ENCODE results near the gene GALP.

DNA sequence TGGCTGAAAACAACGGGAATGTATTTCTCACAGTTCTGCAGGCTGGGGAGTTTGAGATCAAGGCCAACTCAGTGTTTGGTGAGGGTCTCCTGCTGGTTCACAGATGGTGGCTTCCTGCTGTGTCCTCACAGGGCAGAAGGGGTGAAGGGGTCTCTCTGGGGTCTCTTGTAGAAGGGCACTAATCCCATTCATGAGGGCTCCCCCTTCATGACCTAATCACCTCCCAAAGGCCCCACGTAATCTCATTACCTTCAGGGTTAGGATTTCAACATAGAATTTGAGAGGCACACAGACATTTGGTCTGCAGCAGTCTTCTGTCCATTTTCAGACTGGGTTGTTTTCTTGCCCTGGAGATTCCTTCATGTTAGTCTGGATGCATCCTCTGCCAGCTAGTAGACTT, 23.2 kb upstream of the GALP start:
- TF ChIP-seq, protein P1, sequence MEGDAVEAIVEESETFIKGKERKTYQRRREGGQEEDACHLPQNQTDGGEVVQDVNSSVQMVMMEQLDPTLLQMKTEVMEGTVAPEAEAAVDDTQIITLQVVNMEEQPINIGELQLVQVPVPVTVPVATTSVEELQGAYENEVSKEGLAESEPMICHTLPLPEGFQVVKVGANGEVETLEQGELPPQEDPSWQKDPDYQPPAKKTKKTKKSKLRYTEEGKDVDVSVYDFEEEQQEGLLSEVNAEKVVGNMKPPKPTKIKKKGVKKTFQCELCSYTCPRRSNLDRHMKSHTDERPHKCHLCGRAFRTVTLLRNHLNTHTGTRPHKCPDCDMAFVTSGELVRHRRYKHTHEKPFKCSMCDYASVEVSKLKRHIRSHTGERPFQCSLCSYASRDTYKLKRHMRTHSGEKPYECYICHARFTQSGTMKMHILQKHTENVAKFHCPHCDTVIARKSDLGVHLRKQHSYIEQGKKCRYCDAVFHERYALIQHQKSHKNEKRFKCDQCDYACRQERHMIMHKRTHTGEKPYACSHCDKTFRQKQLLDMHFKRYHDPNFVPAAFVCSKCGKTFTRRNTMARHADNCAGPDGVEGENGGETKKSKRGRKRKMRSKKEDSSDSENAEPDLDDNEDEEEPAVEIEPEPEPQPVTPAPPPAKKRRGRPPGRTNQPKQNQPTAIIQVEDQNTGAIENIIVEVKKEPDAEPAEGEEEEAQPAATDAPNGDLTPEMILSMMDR (IDR thresholded peaks at IDR 0.05; ENCODE audit: low read depth, low read length): no peak
- TF ChIP-seq EZH2phosphoT487 (IDR thresholded peaks at IDR 0.05; ENCODE audit: low read depth): no peak
